Adipocyte (in vitro differentiated cells): Measurements from ENCODE around the gene OR10G4.
A peak's percentile ranks its signal among the peaks of the same experiment; 100 is the strongest.
"Not testable (repeated sequence)": the region's sequence is repeated elsewhere in the genome, so short reads cannot be mapped to it uniquely, and the experiment has no call there.

Source experiments
- DNase-seq: peaks from one replicate; pipeline ENCODE4 v3.0.0-alpha.2; 2015; ENCODE audit warnings: low read depth
- H3K27me3 ChIP-seq: replicated peaks from 2 replicates; pipeline ENCODE4 v1.7.0; 2013; ENCODE audit warnings: mild to moderate bottlenecking, low read length, moderate library complexity; ENCODE audit not compliant: control insufficient read depth, insufficient read depth
- H3K36me3 ChIP-seq: 2 replicates; pipeline ENCODE4 v1.7.0; 2013; ENCODE audit warnings: low read length, mild to moderate bottlenecking, moderate library complexity; ENCODE audit not compliant: control insufficient read depth, insufficient read depth, severe bottlenecking
- H3K4me1 ChIP-seq: 2 replicates; pipeline ENCODE4 v1.7.0; 2013; ENCODE audit warnings: mild to moderate bottlenecking, low read length, moderate library complexity; ENCODE audit not compliant: control insufficient read depth, insufficient read depth
- H3K4me3 ChIP-seq: 2 replicates; pipeline ENCODE4 v1.7.0; 2013; ENCODE audit warnings: mild to moderate bottlenecking, low read length, moderate library complexity
- H3K9ac ChIP-seq: 2 replicates; pipeline ENCODE4 v1.7.0; 2013; ENCODE audit warnings: mild to moderate bottlenecking, low read length, moderate library complexity
- H3K9me3 ChIP-seq: 2 replicates; pipeline ENCODE4 v1.7.0; 2013; ENCODE audit warnings: mild to moderate bottlenecking, low read length, moderate library complexity; ENCODE audit not compliant: control insufficient read depth

The OR10G4 gene

GRCh38 chr11:124012697-124013096 lies at the start of gene OR10G4:
Gene OR10G4, plus strand, starts transcription at chr11:124012997. Its CDS starts 2,578 bp downstream, at chr11:124015575.
- H3K36me3 ChIP-seq: no peaks in the 10 kb centered on the region
- H3K9ac ChIP-seq: no peak within 1 kb of the TSS
- no peaks in the 10 kb centered on the region for H3K4me1 ChIP-seq
- no peak for DNase-seq
- no peak within 1 kb of the TSS for H3K4me3 ChIP-seq
- no peaks in the 10 kb centered on the region for H3K9me3 ChIP-seq
- no peaks in the 10 kb centered on the region for H3K27me3 ChIP-seq

GRCh38 chr11:123973816-123974215 lies 39.0 kb upstream of the OR10G4 start:
- no peaks in the 10 kb centered on the region for H3K9me3 ChIP-seq
- no peak overlapping the region for H3K9ac ChIP-seq
- H3K4me3 ChIP-seq: no peak overlapping the region
- peak; percentile 65 for DNase-seq
- H3K36me3 ChIP-seq: no peaks in the 10 kb centered on the region
- H3K27me3 ChIP-seq: no peaks in the 10 kb centered on the region
- no peaks in the 10 kb centered on the region for H3K4me1 ChIP-seq

GRCh38 chr11:123976770-123977560 lies 35.8 kb upstream of the OR10G4 start:
- Histone ChIP-seq H3K27me3 (no peaks in the 10 kb centered on the region), H3K9me3 (no peaks in the 10 kb centered on the region), H3K9ac (no peak overlapping the region), H3K4me3 (no peak overlapping the region), H3K4me1 (no peaks in the 10 kb centered on the region), H3K36me3 (no peaks in the 10 kb centered on the region)
- DNase-seq: no peak

- no peaks in the 10 kb centered on the region for H3K36me3 ChIP-seq
- H3K9me3 ChIP-seq: peaks cover 2% of the 10 kb centered on the region
- no peak within 1 kb of the TSS for H3K4me3 ChIP-seq
- no peaks in the 10 kb centered on the region for H3K27me3 ChIP-seq
- no peak for DNase-seq
- no peaks in the 10 kb centered on the region for H3K4me1 ChIP-seq
- H3K9ac ChIP-seq: no peak within 1 kb of the TSS
These were observed 35.0 kb upstream of the OR10G4 start, which contains the start of gene OR10S1 for GRCh38 chr11:123977731-123978347. Gene OR10S1, minus strand, starts transcription at chr11:123977781. Its CDS starts 117 bp downstream, at chr11:123977664.

GRCh38 chr11:123979311-123979710 lies 33.5 kb upstream of the OR10G4 start:
- Histone ChIP-seq H3K9ac (no peak overlapping the region), H3K4me3 (no peak overlapping the region), H3K36me3 (no peaks in the 10 kb centered on the region), H3K9me3 (peaks cover 2% of the 10 kb centered on the region), H3K4me1 (no peaks in the 10 kb centered on the region), H3K27me3 (no peaks in the 10 kb centered on the region)
- no peak for DNase-seq

GRCh38 chr11:123995119-123995518 lies 17.7 kb upstream of the OR10G4 start, which contains the start of gene OR10G6:
Gene OR10G6, minus strand, starts transcription at chr11:123995161. Its CDS starts 0 bp downstream, at chr11:123995161.
- no peak for DNase-seq
- H3K27me3 ChIP-seq: no peaks in the 10 kb centered on the region
- H3K4me3 ChIP-seq: no peak within 1 kb of the TSS
- no peak within 1 kb of the TSS for H3K9ac ChIP-seq
- H3K9me3 ChIP-seq: no peaks in the 10 kb centered on the region
- no peaks in the 10 kb centered on the region for H3K36me3 ChIP-seq
- H3K4me1 ChIP-seq: no peaks in the 10 kb centered on the region

- not testable (repeated sequence) for H3K9ac ChIP-seq, H3K9me3 ChIP-seq, H3K4me3 ChIP-seq, H3K4me1 ChIP-seq, H3K27me3 ChIP-seq, H3K36me3 ChIP-seq, DNase-seq
These were observed 3.0 kb downstream of the OR10G4 start for GRCh38 chr11:124015837-124016236.

GRCh38 chr11:124026498-124026897 lies 13.7 kb downstream of the OR10G4 start, which contains the start of gene OR10G8:
Gene OR10G8, plus strand, starts transcription at chr11:124026798. Its CDS starts 2,825 bp downstream, at chr11:124029623.
- no peaks in the 10 kb centered on the region for H3K9me3 ChIP-seq
- H3K27me3 ChIP-seq: no peaks in the 10 kb centered on the region
- no peak within 1 kb of the TSS for H3K9ac ChIP-seq
- DNase-seq: no peak
- no peaks in the 10 kb centered on the region for H3K36me3 ChIP-seq
- H3K4me1 ChIP-seq: no peaks in the 10 kb centered on the region
- H3K4me3 ChIP-seq: no peak within 1 kb of the TSS

- no peak for DNase-seq
- no peaks in the 10 kb centered on the region for H3K9me3 ChIP-seq
- no peak overlapping the region for H3K4me3 ChIP-seq
- H3K36me3 ChIP-seq: no peaks in the 10 kb centered on the region
- H3K9ac ChIP-seq: no peak overlapping the region
- H3K27me3 ChIP-seq: no peaks in the 10 kb centered on the region
- H3K4me1 ChIP-seq: no peaks in the 10 kb centered on the region
These were observed 23.9 kb downstream of the OR10G4 start for GRCh38 chr11:124036666-124037065.

- Histone ChIP-seq H3K9ac (no peak overlapping the region), H3K27me3 (no peaks in the 10 kb centered on the region), H3K4me1 (no peaks in the 10 kb centered on the region), H3K4me3 (no peak overlapping the region), H3K36me3 (no peaks in the 10 kb centered on the region), H3K9me3 (no peaks in the 10 kb centered on the region)
- DNase-seq: no peak
These were observed 26.8 kb downstream of the OR10G4 start for GRCh38 chr11:124039557-124039956.

- no peaks in the 10 kb centered on the region for H3K9me3 ChIP-seq
- DNase-seq: no peak
These were observed 28.5 kb downstream of the OR10G4 start, which contains the start of gene OR10G7 for GRCh38 chr11:124041254-124041653. Gene OR10G7, minus strand, starts transcription at chr11:124041325. Its CDS starts 2,324 bp downstream, at chr11:124039001.

More at GRCh38 chr11:124041254-124041653, 28.5 kb downstream of the OR10G4 start, which contains the start of gene OR10G7:
- Histone ChIP-seq H3K9ac (no peak within 1 kb of the TSS), H3K4me3 (no peak within 1 kb of the TSS), H3K4me1 (no peaks in the 10 kb centered on the region), H3K36me3 (no peaks in the 10 kb centered on the region), H3K27me3 (no peaks in the 10 kb centered on the region)
